Inflammatory macrophage treated with lipopolysaccharide for 1 hour (primary cell): Measurements from ENCODE around the gene PRDM16.

Experiments
- DNase-seq, 2 donors: peaks; one replicate each; pipeline ENCODE4 v3.0.0-alpha.2; 2020 to 2022

Gene PRDM16

GRCh38 chr1:3349161-3349967 is 280.4 kb downstream of the PRDM16 start:
- no peak for DNase-seq

GRCh38 chr1:3349968-3350299 is 280.9 kb downstream of the PRDM16 start:
- DNase-seq = no peak

- no peak for DNase-seq
Observed at GRCh38 chr1:3350506-3351261, 281.7 kb downstream of the PRDM16 start.

GRCh38 chr1:3351449-3352298 is 282.7 kb downstream of the PRDM16 start:
- DNase-seq = no peak

GRCh38 chr1:3352299-3352951 is 283.4 kb downstream of the PRDM16 start:
- DNase-seq = no peak

- no peak for DNase-seq
Observed at GRCh38 chr1:3352952-3353331, 283.9 kb downstream of the PRDM16 start.

- DNase-seq = no peak
Observed at GRCh38 chr1:3353876-3354275, 284.9 kb downstream of the PRDM16 start.

- no peak for DNase-seq
Observed at GRCh38 chr1:3355089-3355488, 286.1 kb downstream of the PRDM16 start.

- no peak for DNase-seq
Observed at GRCh38 chr1:3355894-3356826, 287.2 kb downstream of the PRDM16 start.

GRCh38 chr1:3356827-3357460 is 287.9 kb downstream of the PRDM16 start:
- no peak for DNase-seq

GRCh38 chr1:3357526-3358297 is 288.7 kb downstream of the PRDM16 start:
- no peak for DNase-seq

GRCh38 chr1:3359351-3359750 is 290.3 kb downstream of the PRDM16 start:
- DNase-seq = no peak

GRCh38 chr1:3359756-3360440 is 290.9 kb downstream of the PRDM16 start:
- DNase-seq = no peak

GRCh38 chr1:3360646-3361257 is 291.7 kb downstream of the PRDM16 start:
- DNase-seq = no peak

GRCh38 chr1:3363023-3363422 is 294.0 kb downstream of the PRDM16 start:
- no peak for DNase-seq

GRCh38 chr1:3363756-3364155 is 294.8 kb downstream of the PRDM16 start:
- DNase-seq = no peak

- DNase-seq = no peak
Observed at GRCh38 chr1:3364551-3364950, 295.5 kb downstream of the PRDM16 start.

GRCh38 chr1:3364983-3365382 is 296.0 kb downstream of the PRDM16 start:
- no peak for DNase-seq

GRCh38 chr1:3365523-3366125 is 296.6 kb downstream of the PRDM16 start:
- DNase-seq = no peak
